ENCODE results near the gene ARHGEF17.

ARHGEF17 gene

GRCh38 chr11:73396251-73396930 lies 88.3 kb downstream of the ARHGEF17 start:
- DNase-seq = no peak

GRCh38 chr11:73396985-73397384 lies 88.9 kb downstream of the ARHGEF17 start:
- DNase-seq = no peak

DNA sequence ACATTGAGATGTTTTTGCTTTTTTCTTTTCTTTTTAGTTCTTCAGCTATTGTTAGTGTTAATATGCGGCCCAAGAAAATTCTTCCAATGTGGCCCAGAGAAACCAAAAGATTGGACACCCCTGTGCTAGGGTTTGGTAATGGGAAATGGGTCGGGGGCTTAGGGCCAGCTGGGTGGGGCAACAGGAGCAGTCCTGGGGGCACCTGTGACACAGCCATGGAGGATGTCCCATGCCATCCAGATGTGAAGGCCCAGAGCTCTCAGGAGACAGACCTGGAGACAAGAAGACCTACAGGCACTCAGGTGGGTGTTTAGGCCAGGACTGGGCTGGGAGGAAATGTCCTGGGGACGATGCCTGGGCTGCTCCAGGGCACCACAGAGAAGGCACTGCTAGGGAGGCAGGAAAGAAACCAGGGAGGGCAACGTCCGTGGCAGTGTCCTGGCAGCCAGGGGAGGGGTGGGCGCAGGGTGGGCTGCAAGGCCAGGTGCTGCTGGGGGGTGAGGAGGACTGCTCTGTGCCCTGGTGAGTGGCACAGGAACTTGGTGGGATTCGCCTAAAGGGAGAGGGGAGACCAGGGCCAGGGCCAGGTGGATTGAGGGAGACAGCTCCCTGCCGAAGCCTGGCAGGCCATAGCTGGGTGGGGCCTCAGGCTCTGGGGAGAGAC lies 89.5 kb downstream of the ARHGEF17 start:
- DNase-seq = peak; percentile 41

DNA sequence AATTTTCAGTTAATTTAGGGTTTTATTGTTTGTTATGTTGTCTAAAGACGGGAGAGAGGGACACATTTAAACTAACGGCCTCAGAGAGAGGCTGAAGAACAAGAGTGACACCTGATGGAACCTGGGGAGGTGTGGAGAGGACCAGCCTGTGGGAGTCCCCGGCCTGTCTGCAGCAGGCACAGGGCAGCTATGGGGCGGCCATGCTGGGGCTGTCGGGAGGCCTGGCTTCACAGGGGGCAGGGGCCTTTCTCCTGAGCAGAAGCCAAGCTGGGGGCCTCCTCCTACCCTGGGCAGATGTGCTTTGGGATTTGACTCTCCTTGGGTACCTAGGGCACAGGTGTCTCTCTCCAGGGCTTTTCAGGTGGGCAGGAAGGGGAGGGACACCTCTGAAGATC lies 90.1 kb downstream of the ARHGEF17 start:
- no peak for DNase-seq

- no peak for DNase-seq
These were observed 90.6 kb downstream of the ARHGEF17 start for GRCh38 chr11:73398721-73399120.

DNA sequence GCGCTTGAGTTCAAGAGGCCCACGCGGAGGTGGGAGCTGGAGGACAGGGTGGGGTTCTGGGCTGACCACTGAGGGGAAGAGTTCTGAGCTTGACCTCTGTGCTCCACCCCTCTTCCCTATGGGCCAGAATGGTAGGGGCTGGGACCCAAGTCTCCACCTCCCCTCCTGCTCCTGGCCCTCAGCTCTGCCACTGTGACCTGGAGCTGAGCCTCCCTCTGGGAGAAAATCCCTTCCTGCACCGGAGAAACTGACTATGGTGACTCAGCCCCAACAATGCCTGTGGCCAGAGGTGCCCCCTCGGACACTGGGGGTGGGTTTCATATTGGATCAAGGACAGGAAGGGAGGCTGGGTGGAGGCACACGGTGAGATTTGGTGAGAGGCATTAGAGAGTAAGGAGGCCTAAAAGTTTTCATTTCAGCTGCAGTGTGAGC lies 91.1 kb downstream of the ARHGEF17 start:
- no peak for DNase-seq

GRCh38 chr11:73399636-73400035 lies 91.6 kb downstream of the ARHGEF17 start:
- DNase-seq = no peak

GRCh38 chr11:73400293-73400692 lies 92.2 kb downstream of the ARHGEF17 start:
- no peak for DNase-seq

DNA sequence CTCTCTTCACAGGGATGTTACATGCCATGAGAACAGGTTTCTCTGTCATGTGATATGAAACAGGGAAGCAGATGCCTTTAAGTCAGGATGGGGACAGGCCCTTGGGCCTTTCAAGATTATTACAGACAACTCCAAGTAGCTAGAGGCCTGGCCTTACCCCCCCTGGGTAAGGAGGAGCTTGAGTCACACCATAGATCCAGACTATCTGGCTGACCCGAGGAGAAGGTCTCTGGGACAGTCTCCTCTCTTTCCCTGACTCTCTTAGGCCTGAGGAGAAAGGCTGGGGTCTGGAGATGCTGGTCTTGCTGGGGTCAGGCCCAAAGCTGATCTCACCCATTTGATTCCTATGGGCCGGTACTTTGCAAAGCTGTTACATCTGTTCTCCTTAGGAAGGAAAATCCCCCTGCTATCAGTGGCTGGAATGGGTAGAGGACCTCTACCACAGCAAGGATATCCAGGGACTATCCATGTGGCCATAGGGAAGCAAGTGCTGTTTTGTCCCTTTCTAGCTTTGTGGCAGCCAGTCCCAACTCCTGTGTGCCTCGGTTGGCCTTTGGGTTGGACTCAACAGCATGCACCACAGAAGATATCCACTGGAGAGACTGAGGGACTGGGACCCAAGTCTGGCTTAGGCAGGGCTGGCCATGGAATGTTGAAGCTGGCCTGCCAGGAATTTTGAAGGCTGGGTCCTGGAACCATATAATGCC lies 93.3 kb downstream of the ARHGEF17 start:
- DNase-seq = no peak

DNA sequence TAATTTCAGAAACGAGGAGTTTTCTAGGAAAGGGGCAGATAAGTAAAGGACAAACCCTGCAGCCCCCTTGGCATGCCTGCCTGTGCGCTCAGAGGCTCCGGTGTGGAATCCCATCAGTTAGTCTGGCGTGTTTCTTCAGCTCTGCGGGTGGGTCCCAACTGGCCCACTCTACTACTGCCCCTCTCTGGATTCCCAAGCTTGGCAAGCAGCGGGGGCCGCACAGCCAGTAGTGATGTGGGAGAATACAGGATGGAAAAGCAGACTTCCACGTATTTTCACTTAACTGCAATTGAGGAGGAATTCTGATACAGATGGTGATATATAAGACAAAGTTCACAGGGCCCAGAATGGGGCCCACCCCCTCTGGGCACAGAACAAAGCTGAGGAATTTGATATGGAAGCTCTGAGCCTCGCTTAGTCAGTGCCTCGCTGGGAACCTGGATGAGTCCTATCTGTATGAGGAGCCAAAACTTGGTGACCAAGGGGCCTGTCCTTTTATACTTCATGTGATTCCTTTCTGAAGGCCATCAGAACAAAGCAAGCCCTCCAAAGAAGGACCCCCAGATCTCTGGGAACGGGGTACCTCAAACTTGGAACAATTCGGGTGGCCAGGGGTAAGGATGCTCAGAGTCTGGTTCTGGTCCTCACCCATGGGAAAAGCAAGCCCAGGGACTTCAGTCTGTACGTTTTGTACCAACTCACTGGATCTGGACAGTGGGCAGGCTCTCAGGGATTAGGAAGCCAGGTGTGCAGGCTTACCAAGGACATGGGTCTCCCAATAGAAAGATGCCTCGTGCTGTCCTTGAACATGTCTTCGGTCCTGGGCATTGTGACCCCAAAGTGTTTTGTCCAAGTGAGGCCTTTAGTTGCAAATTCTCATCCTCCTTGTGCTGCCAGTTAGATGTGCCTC lies 94.1 kb downstream of the ARHGEF17 start:
- DNase-seq = no peak

- no peak for DNase-seq
These were observed 94.7 kb downstream of the ARHGEF17 start for GRCh38 chr11:73402834-73403185.

DNA sequence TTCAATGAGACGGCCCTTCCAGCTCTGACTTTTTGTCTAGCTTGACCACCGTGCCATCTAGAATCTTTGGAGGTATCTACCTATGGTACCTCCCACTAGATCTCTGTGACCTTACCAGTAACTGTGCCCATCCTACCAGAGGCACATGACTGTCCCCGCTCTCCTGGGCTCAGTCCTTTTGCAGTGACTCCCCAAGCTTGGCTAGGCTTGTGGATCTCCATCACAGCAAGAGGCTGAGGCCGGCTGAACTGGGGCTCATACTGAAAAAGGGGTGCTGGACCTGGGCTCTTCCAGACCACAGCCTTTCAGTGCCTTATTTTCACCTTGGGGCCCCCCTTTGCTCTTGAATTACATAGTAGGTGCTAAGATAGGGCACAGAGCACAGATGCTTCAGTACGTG lies 95.5 kb downstream of the ARHGEF17 start:
- DNase-seq = no peak

GRCh38 chr11:73404048-73404447 lies 96.0 kb downstream of the ARHGEF17 start:
- no peak for DNase-seq

DNA sequence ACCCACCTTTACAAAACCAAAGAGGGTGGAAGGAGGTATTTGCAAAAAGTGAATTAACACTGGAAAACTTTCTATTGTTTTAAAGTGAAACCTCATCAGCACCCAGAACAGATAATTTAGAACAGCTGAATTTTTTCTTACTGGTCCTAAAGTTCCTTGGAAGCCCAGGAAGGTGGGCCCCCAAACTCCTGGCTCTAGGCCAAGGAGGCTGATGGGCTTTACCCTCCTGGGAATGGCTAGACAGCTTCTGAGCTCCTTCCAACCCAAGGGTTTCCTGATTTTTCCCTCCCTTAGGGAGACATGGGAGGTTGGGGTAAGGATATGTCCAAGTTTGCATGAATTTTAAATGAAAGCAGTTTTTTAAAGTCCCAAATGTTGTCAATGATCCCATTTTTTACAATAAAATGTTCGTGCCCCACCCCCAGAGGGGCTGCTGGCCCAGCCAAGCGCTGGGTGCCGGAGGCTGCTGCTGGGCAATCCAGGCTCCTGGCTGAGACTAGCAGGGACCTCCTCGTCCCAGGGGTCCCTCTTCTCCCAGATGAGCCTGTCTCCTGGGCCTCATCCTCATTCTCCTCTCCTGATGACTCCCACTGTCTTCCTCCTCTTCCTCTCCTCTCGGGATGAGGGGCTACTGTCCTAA lies 96.5 kb downstream of the ARHGEF17 start:
- DNase-seq = no peak

- DNase-seq = no peak
These were observed 97.1 kb downstream of the ARHGEF17 start for GRCh38 chr11:73405146-73405510.

DNA sequence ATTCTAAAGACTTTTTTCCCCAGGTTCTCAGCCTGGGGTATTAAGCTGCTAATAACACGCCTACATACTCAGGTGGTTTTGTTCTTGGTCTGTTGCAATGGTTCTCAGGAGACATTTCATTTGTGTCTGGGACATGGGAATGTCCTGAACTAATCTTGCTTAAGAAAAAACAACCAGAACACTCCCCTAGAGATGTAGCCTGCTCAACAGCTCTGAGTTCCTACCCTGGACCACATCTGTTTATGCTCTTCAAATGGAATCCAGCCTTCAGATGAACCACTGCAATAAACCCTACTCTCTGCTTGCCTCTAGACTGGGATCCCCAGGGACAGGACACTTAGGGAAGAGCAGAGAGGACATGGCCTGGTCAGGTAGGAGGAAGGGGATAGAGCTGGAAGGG lies 98.1 kb downstream of the ARHGEF17 start:
- no peak for DNase-seq

- no peak for DNase-seq
These were observed 98.5 kb downstream of the ARHGEF17 start for GRCh38 chr11:73406619-73407018.

- no peak for DNase-seq
These were observed 101.4 kb downstream of the ARHGEF17 start for GRCh38 chr11:73409431-73409830.

GRCh38 chr11:73410627-73411026 lies 102.6 kb downstream of the ARHGEF17 start:
- DNase-seq = no peak

DNA sequence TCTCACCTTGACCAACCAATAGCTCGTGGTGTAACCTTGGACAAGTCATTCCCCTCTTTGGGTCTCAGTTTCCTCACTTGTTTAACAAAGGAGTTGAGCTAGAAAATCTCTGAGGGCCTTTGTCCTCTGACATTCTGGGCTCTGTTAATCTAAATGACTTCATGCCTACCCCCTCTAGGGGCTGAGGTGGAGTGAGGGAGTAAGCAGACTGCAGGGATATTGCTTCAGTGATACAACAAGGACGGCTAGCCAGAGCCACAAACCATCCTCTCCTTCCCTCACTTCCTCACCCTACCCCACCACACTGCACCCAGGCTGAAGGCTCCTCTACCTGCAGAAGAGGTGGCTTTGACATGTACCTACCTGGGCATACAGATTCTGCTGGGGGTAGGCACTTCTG lies 103.0 kb downstream of the ARHGEF17 start:
- DNase-seq = no peak

GRCh38 chr11:73412308-73412707 lies 104.2 kb downstream of the ARHGEF17 start:
- DNase-seq = no peak

DNA sequence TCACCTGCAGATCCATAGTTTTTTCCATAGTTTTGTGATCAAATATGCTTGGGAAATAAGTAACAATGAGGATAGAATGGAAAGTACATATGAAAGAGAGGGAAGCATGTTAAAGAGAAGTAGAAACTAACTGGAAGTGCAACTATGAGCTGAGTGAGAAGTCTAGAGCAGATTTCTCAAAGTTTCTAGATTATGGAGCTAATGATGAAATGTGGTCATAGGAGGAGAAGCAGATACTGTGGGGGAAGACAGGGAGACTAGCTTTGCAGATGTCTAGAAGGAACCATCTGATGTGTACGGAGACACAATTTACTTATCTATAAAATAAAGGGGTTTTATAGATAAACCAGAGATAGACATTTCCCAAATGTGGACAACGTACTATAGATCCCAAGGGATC lies 105.2 kb downstream of the ARHGEF17 start:
- no peak for DNase-seq

All from right forelimb (tissue), 1 donor.